H1 (cell line): ENCODE measurements around the gene CCL5. TPM values are rescaled to one million over a fixed set of nuclear protein-coding genes. Genes with fewer than 3 reads are reported as not detected.

Experiments used
- CTCF ChIA-PET: fragments of 300-600 bp; sonication (Branson Sonifier 250); formaldehyde crosslinking; loops from one replicate; lab custom pipeline; 2021; ENCODE audit not compliant: partially characterized antibody; lab: Charles Lee
- POLR2A ChIA-PET: fragments of 300-600 bp; sonication (Branson Sonifier 250); formaldehyde crosslinking; loops from one replicate; lab custom pipeline; 2021; ENCODE audit warnings: inconsistent platforms; ENCODE audit not compliant: partially characterized antibody; lab: Charles Lee
- DNase-seq, 2 experiments: peaks; one replicate each; pipeline versions ENCODE4 v3.0.0 to v3.0.0-alpha.2; 2010 to 2022; ENCODE audit warnings: low spot score in 2 of 2, low read depth in 1 of 2, mixed read lengths in 1 of 2
- FAIRE-seq: peaks from 2 replicates; lab custom pipeline; 2011; peaks lifted over from hg19 to GRCh38; lab: Jason Lieb, UNC
- H2AFZ ChIP-seq: 2 replicates; pipeline ENCODE4 v1.8.1; 2012; ENCODE audit warnings: low read length, inconsistent platforms
- H2AK5ac ChIP-seq: 2 replicates; pipeline ENCODE4 v1.6.1; 2013; ENCODE audit warnings: low read depth, low read length
- H2BK120ac ChIP-seq: replicated peaks from 2 replicates; pipeline ENCODE3; 2013; ENCODE audit warnings: low read depth, low read length, inconsistent platforms
- H2BK12ac ChIP-seq: 2 replicates; pipeline ENCODE4 v1.6.1; 2013; ENCODE audit warnings: low read depth, low read length
- H2BK15ac ChIP-seq: 2 replicates; pipeline ENCODE4 v1.6.1; 2013; ENCODE audit warnings: low read length
- H2BK20ac ChIP-seq: 2 replicates; pipeline ENCODE4 v1.6.1; 2013; ENCODE audit warnings: low read length
- H2BK5ac ChIP-seq: 2 replicates; pipeline ENCODE4 v1.6.1; 2013; ENCODE audit warnings: low read depth, low read length
- H3K14ac ChIP-seq: 2 replicates; pipeline ENCODE4 v1.6.1; 2013; ENCODE audit warnings: inconsistent platforms; ENCODE audit not compliant: insufficient read length
- H3K18ac ChIP-seq: 2 replicates; pipeline ENCODE4 v1.6.1; 2013; ENCODE audit warnings: low read length; ENCODE audit errors: extremely low read depth
- H3K23ac ChIP-seq: 2 replicates; pipeline ENCODE4 v1.6.1; 2013; ENCODE audit warnings: inconsistent platforms; ENCODE audit not compliant: insufficient read length
- H3K23me2 ChIP-seq: 2 replicates; pipeline ENCODE4 v1.6.1; 2013; ENCODE audit warnings: low read depth, low read length
- H3K27ac ChIP-seq: 2 replicates; pipeline ENCODE4 v1.6.1; 2011; ENCODE audit warnings: low read depth, low read length, inconsistent platforms
- H3K27me3 ChIP-seq, 4 experiments: replicated peaks in 1 of 4; 1 replicate in 1 of 4; 2 replicates in 3 of 4; pipeline versions ENCODE4 v1.6.1 to v1.8.1; 2011 to 2013; ENCODE audit warnings: low read length in 3 of 4, mild to moderate bottlenecking in 3 of 4, inconsistent platforms in 2 of 4, mixed read lengths in 2 of 4, moderate library complexity in 1 of 4; ENCODE audit not compliant: control insufficient read depth in 3 of 4, insufficient read depth in 3 of 4; ENCODE audit errors: extremely low read depth in 1 of 4
- H3K36me3 ChIP-seq, 4 experiments: 2 replicates each; pipeline versions ENCODE4 v1.6.1 to v1.8.1; 2011 to 2013; ENCODE audit warnings: mild to moderate bottlenecking in 4 of 4, low read length in 3 of 4, moderate library complexity in 2 of 4, control low read depth in 1 of 4, inconsistent platforms in 1 of 4; ENCODE audit not compliant: insufficient read depth in 4 of 4, control insufficient read depth in 2 of 4
- H3K4ac ChIP-seq: replicated peaks from 2 replicates; pipeline ENCODE3; 2013; ENCODE audit warnings: low read length, low read depth, mixed read lengths, inconsistent platforms; ENCODE audit not compliant: insufficient read length
- H3K4me1 ChIP-seq, 4 experiments: replicated peaks in 1 of 4; 1 replicate in 1 of 4; 2 replicates in 3 of 4; pipeline versions ENCODE4 v1.6.1 to v1.8.1; 2011 to 2013; ENCODE audit warnings: low read length in 3 of 4, inconsistent platforms in 2 of 4, mixed read lengths in 1 of 4; ENCODE audit not compliant: insufficient read depth in 4 of 4, control insufficient read depth in 3 of 4
- H3K4me2 ChIP-seq, 2 experiments: 2 replicates each; pipeline versions ENCODE4 v1.6.1 to v1.8.1; 2011 to 2013; ENCODE audit warnings: low read depth in 2 of 2, low read length in 2 of 2, control low read depth in 1 of 2, inconsistent platforms in 1 of 2, mild to moderate bottlenecking in 1 of 2; ENCODE audit not compliant: insufficient read depth in 1 of 2
- H3K4me3 ChIP-seq, 4 experiments: fragments of 200-600, 300-600 bp in 1 of 4; sonication (generic), shearing (Covaris generic), sonication (Bioruptor Twin) in 1 of 4; 2 replicates each; pipeline versions ENCODE4 v1.5.1 to v1.8.1; 2011 to 2016; ENCODE audit warnings: low read length in 4 of 4, low read depth in 3 of 4, control low read depth in 2 of 4, inconsistent platforms in 2 of 4, mild to moderate bottlenecking in 2 of 4, mixed read lengths in 1 of 4, moderate library complexity in 1 of 4; ENCODE audit not compliant: insufficient read depth in 2 of 4; ENCODE audit errors: extremely low read depth in 1 of 4
- H3K56ac ChIP-seq: replicated peaks from 2 replicates; pipeline ENCODE3; 2013; ENCODE audit warnings: low read depth, mild to moderate bottlenecking, mixed read lengths, low read length, inconsistent platforms; ENCODE audit not compliant: insufficient read length
- H3K79me1 ChIP-seq: 2 replicates; pipeline ENCODE4 v1.6.1; 2013; ENCODE audit warnings: low read depth, low read length, control low read depth
- H3K79me2 ChIP-seq, 2 experiments: 2 replicates each; pipeline versions ENCODE4 v1.6.1 to v1.8.1; 2012 to 2013; ENCODE audit warnings: low read length in 2 of 2, mild to moderate bottlenecking in 2 of 2, inconsistent platforms in 1 of 2; ENCODE audit not compliant: insufficient read depth in 2 of 2, control insufficient read depth in 1 of 2
- H3K9ac ChIP-seq, 4 experiments: replicated peaks in 1 of 4; 1 replicate in 1 of 4; 2 replicates in 3 of 4; pipeline versions ENCODE4 v1.6.1 to v1.8.1; 2011 to 2013; ENCODE audit warnings: low read depth in 3 of 4, low read length in 3 of 4, control low read depth in 2 of 4, mild to moderate bottlenecking in 2 of 4, moderate library complexity in 2 of 4, inconsistent platforms in 1 of 4; ENCODE audit errors: extremely low read depth in 1 of 4
- H3K9me3 ChIP-seq, 2 experiments: 2 replicates each; pipeline versions ENCODE4 v1.6.1 to v1.8.1; 2012 to 2013; ENCODE audit warnings: mild to moderate bottlenecking in 2 of 2, moderate library complexity in 2 of 2, control low read depth in 1 of 2, inconsistent platforms in 1 of 2, low read depth in 1 of 2, low read length in 1 of 2, mixed read lengths in 1 of 2; ENCODE audit not compliant: insufficient read depth in 2 of 2
- H4K20me1 ChIP-seq, 2 experiments: replicated peaks in 1 of 2; 2 replicates each; pipeline versions ENCODE3 to v1.8.1; 2011 to 2013; ENCODE audit warnings: inconsistent platforms in 2 of 2, low read length in 2 of 2, mild to moderate bottlenecking in 1 of 2; ENCODE audit not compliant: insufficient read depth in 2 of 2, control insufficient read depth in 1 of 2
- H4K5ac ChIP-seq: 2 replicates; pipeline ENCODE4 v1.6.1; 2013; ENCODE audit warnings: low read length, low read depth, mixed read lengths, inconsistent platforms; ENCODE audit not compliant: insufficient read length
- H4K8ac ChIP-seq: 2 replicates; pipeline ENCODE4 v1.8.0; 2013; ENCODE audit warnings: mild to moderate bottlenecking, moderate library complexity, low read length, inconsistent platforms; ENCODE audit not compliant: insufficient read depth; ENCODE audit errors: extremely low read depth
- H4K91ac ChIP-seq: replicated peaks from 2 replicates; pipeline ENCODE3; 2013; ENCODE audit warnings: low read length, mixed read lengths, inconsistent platforms; ENCODE audit not compliant: insufficient read length
- CHD2 ChIP-seq: IDR thresholded peaks from 2 replicates; pipeline ENCODE4 v1.6.1; 2012; ENCODE audit warnings: low read length, improper control_type of control experiment
- WGBS, 2 experiments: shearing (Covaris generic) in 1 of 2; methylation state at CpG; one replicate each; pipeline versions ENCODE4 v1.1.6 to v1.1.7; 2013 to 2015; ENCODE audit warnings: low lambda C conversion rate in 2 of 2, mixed read lengths in 2 of 2, inconsistent platforms in 1 of 2, low coverage in 1 of 2, missing lambda C conversion rate in 1 of 2; ENCODE audit not compliant: insufficient replicate concordance in 2 of 2, insufficient coverage in 1 of 2, insufficient read length in 1 of 2; ENCODE audit errors: extremely low coverage in 1 of 2, missing lambda C conversion rate in 1 of 2; 5-methylcytosine and 5-hydroxymethylcytosine counted together
- polyA plus RNA-seq, 7 experiments: library from polyadenylated mRNA; depleted of rRNA in 3 of 7; stranded (reverse) in 5 of 7; unstranded in 2 of 7; fragments of >200 nt in 5 of 7; fragments of 200-250 nt in 2 of 7; gene quantifications; 1 replicate in 5 of 7; 2 replicates in 1 of 7; 4 replicates in 1 of 7; pipeline versions ENCODE4 v1.2.1 to v1.2.3, GENCODE V29; 2011 to 2013; ENCODE audit warnings: missing spikeins in 2 of 7, mixed read lengths in 2 of 7
- total RNA-seq: library from RNA; stranded (reverse); fragmentation: NEBNext Ultra II Directional; extraction: Animal tissue kit (Norgen Biotek cat#: 25700); gene quantifications from 2 replicates; pipeline ENCODE4 v1.2.1, GENCODE V29; 2021

The CCL5 gene
- total and polyA plus RNA-seq, 2 of the 8 experiments (the other 6 are each of a cell fraction or from before 2014, with no cell fraction given), result not detected

GRCh38 chr17:35841101-35841500 lies 39.1 kb downstream of the CCL5 start:
- Histone ChIP-seq H2BK12ac (no peak overlapping the region), H2BK120ac (no peak overlapping the region), H2AK5ac (no peak overlapping the region), H3K27me3 (no peaks in the 10 kb centered on the region; a peak in 1 of 7 replicates), H3K18ac (no peak overlapping the region), H3K14ac (no peak overlapping the region), H3K36me3 (peaks cover 44 to 98% (median 82%) of the 10 kb centered on the region in 4 experiments), H2BK15ac (no peak overlapping the region), H3K9ac (no peak overlapping the region), H2BK20ac (no peak overlapping the region), H4K8ac (no peak overlapping the region), H3K4me3 (no peak overlapping the region), H3K9me3 (no peaks in the 10 kb centered on the region), H3K56ac (no peak overlapping the region), H3K23me2 (no peaks in the 10 kb centered on the region), H3K27ac (no peak overlapping the region), H3K79me1 (no peaks in the 10 kb centered on the region), H3K4ac (no peak overlapping the region), H2AFZ (no peak overlapping the region), H3K23ac (no peak overlapping the region), H3K4me1 (no peaks in the 10 kb centered on the region), H4K5ac (no peak overlapping the region), H4K20me1 (peaks cover 3% of the 10 kb centered on the region in 2 experiments), H3K4me2 (no peak overlapping the region), H4K91ac (no peak overlapping the region), H3K79me2 (no peaks in the 10 kb centered on the region), H2BK5ac (no peak overlapping the region)
- CTCF ChIA-PET, result interaction anchor here (0.6 to 2.3 kb wide), 5 partner anchors 13 to 677 kb away, joined by 3 to 8 read pairs (median 5); no protein-coding TSS in a partner anchor
- DNase-seq, result no peak
- FAIRE-seq, result no peak
- WGBS, 2 experiments, result 98% methylated on average over 3 of the region's 3 CpGs; no CpG with 5 or more reads in 1 of the 2 experiments
- POLR2A ChIA-PET, result interaction anchor here (0.9 to 3.1 kb wide), 5 partner anchors 8 to 28 kb away, joined by 3 to 24 read pairs (median 4); partner anchors contain the start of gene HEATR9
- no peak for TF ChIP-seq CHD2
